Measurements from ENCODE around the gene GABRG3.
"Not testable (repeated sequence)": the region's sequence is repeated elsewhere in the genome, so short reads cannot be mapped to it uniquely, and the experiment has no call there.

The GABRG3 gene

GRCh38 chr15:27003003-27003402, 32.0 kb downstream of the GABRG3 start:
- DNase-seq = not testable (repeated sequence)

- not testable (repeated sequence) for DNase-seq
These were observed 33.2 kb downstream of the GABRG3 start for GRCh38 chr15:27004226-27004625.

- DNase-seq = peak; percentile 41
These were observed 46.3 kb downstream of the GABRG3 start for GRCh38 chr15:27017168-27017809.

- DNase-seq = no peak
These were observed 48.7 kb downstream of the GABRG3 start for GRCh38 chr15:27019687-27020086.

- no peak for DNase-seq
These were observed 54.5 kb downstream of the GABRG3 start for GRCh38 chr15:27025481-27025966.

GRCh38 chr15:27027229-27027628, 56.2 kb downstream of the GABRG3 start:
- DNase-seq = no peak

- DNase-seq = no peak
These were observed 58.0 kb downstream of the GABRG3 start for GRCh38 chr15:27028858-27029477.

- DNase-seq = no peak
These were observed 65.2 kb downstream of the GABRG3 start for GRCh38 chr15:27036210-27036609.

GRCh38 chr15:27037501-27037900, 66.5 kb downstream of the GABRG3 start:
- DNase-seq = no peak

GRCh38 chr15:27039152-27039551, 68.2 kb downstream of the GABRG3 start:
- DNase-seq = no peak

GRCh38 chr15:27042230-27042629, 71.2 kb downstream of the GABRG3 start:
- DNase-seq = no peak

- DNase-seq = no peak
These were observed 71.7 kb downstream of the GABRG3 start for GRCh38 chr15:27042646-27043045.

- no peak for DNase-seq
These were observed 72.8 kb downstream of the GABRG3 start for GRCh38 chr15:27043770-27044169.

GRCh38 chr15:27045796-27046195, 74.8 kb downstream of the GABRG3 start:
- DNase-seq = no peak

GRCh38 chr15:27046880-27047279, 75.9 kb downstream of the GABRG3 start:
- no peak for DNase-seq

GRCh38 chr15:27050163-27050562, 79.2 kb downstream of the GABRG3 start:
- no peak for DNase-seq

- no peak for DNase-seq
These were observed 83.4 kb downstream of the GABRG3 start for GRCh38 chr15:27054426-27054825.

GRCh38 chr15:27057904-27058645, 87.1 kb downstream of the GABRG3 start:
- no peak for DNase-seq

GRCh38 chr15:27058939-27059338, 88.0 kb downstream of the GABRG3 start:
- no peak for DNase-seq

GRCh38 chr15:27059610-27060202, 88.7 kb downstream of the GABRG3 start:
- peak; percentile 14 for DNase-seq

- DNase-seq = no peak
These were observed 90.8 kb downstream of the GABRG3 start for GRCh38 chr15:27061739-27062138.

- DNase-seq = peak; percentile 20
These were observed 92.0 kb downstream of the GABRG3 start for GRCh38 chr15:27062951-27063350.

- no peak for DNase-seq
These were observed 93.1 kb downstream of the GABRG3 start for GRCh38 chr15:27064080-27064479.

- no peak for DNase-seq
These were observed 94.2 kb downstream of the GABRG3 start for GRCh38 chr15:27065151-27065550.

Data from NCI-H187 treated with DMSO at 0.1 percent for 48 hours (cell line).